RCC 7860 (cell line): ENCODE data around the gene CST3.
"Not testable (repeated sequence)": the region's sequence is repeated elsewhere in the genome, so short reads cannot be mapped to it uniquely, and the experiment has no call there.

Source experiments
- DNase-seq: peaks from one replicate; pipeline ENCODE4 v3.0.0-alpha.2; 2015; ENCODE audit warnings: low spot score
- FAIRE-seq: peaks from 2 replicates; lab custom pipeline; 2012; peaks lifted over from hg19 to GRCh38; lab: Jason Lieb, UNC

The CST3 gene

DNA sequence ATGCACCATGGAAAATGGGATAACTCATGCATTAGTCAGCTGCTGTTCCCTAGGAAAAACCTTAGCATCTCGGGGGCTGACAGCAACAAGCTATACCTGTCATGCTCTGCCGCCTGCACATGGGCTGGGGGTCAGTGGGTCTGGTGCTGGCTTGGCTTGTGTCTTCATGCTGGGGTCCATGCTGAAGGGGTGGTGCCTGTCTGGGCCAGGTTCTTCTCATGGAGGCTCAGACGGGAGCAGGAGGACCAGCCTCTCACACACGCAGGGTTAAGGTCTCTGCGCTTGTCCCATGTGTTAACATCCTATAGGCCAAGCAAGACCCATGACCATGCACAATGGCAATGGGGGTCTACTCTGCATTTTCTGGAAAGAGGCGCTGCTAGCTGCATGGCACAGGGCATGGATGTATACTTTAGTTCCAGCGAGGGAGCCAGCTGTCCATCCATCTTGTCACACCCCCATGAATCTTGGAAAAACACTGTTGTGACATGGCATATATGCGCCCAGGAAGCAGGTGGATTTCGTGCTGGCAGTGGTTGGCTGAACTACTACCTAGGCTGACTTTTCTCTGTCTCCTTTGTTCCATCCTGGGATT, 24.6 kb upstream of the CST3 start:
- no peak for FAIRE-seq
- DNase-seq, result no peak

DNA sequence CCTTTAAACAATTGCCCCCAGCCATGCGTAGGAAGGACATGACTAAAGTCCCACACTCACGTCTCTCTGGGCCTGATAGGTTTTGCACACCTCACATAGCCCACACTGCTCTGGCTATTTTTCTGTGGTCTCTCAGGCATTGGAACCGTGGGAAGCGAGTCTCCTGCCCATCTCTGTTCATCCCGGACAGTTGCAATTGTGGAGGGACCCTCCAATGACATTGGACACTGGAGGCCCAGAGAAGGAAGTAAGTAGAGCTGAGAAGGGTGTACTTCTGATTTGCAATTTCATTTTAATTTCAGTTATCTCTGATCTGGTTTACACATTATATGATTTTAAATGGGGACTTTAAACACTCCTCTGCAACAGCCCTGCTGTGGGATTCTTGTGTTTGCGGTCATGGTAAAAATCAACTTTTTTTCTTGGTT, 23.3 kb upstream of the CST3 start:
- FAIRE-seq (no peak), DNase-seq (no peak)

DNA sequence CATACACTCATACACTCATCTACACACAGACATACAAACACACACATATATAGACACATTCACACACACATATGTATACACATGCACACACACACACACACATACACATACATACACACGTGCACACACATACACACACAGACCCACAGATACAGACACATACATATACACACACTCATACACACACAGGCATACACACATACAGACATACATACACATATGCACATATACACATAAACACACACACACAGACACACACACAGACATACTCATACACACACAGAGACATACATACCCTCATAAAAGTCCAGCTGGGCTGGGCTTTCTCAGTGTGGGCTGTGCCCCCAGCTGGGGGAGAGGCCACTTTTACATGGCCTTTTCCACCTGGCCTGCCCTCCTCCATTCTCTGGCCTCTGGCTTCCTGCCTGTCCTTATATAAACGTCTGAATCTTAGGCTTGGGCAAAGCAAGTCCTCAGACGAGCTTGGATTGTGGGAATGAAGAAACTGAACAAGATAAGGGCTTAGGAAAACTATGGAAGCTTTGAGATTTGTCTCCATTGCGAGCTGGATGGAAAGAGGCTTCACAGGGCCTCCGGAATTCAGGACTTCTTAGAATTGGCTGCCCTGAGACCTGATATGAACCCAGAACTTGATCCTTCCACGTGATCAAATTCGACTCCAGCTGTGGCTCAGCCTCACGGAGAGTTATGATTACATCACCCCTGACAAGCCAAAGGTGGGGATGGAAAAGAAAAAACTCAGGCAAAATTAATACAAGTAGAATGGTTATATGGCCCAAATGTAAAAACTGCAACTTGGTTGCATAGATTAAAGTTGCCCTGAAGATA, 22.5 kb upstream of the CST3 start:
- FAIRE-seq (no peak), DNase-seq (no peak)

DNA sequence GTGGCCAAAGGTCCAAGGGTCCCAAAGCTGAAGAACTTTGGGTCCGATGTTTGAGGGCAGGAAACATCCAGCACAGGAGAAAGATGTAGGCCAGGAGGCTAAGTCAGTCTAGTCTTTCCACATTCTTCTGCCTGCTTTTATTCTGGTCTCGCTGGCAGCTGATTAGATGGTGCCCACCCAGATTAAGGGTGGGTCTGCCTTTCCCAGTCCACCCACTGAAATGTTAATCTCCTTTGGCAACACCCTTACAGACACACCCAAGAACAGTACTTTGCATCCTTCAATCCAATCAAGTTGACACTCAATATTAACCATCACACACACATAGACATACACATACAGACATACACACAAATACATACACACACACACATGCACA, 21.8 kb upstream of the CST3 start:
- not testable (repeated sequence) for FAIRE-seq, DNase-seq

DNA sequence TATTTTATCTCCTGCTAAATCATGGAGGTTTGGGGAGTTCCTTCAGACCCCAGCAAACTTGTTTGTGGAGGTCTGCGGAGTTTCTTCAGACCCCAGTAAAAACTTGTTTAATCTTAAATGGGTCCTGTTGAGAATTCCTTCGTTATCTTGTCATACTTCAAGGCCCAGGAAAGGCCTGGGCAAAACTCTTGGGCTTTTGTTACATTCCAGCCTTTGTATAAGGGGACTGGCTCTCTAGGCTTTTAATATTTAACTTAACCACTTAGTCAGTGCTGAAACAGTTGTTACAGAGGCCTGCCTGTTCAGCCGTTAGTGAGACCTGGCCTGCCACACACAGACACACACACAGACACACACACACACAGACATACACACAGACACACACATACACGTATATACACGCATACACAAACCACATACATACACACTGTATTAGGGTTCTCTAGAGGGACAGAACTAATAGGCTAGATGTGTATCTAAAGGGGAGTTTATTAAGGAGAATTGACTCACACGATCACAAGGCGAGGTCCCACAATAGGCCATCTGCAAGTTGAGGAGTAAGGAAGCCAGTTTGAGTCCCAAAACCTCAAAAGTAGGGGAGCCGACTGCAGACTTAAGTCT, 21.3 kb upstream of the CST3 start:
- FAIRE-seq (peak; percentile 87), DNase-seq (peak; percentile 80)

DNA sequence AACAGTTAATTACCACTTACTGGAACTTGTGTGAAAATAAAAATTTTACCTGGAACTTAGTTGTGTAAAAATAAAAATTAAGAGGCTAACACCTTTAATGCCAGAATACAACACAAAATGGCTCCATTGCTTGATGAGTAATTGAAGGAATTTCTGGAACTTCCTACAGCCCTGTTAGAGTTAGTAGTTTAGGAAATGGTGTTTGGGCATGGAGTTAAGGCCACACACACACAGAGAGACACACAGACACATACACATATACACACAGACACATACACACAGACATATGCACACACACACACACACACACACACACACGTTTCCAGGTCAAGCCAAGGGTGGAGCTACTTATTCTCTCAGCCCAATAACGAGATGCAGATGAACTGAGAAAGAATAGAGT, 20.6 kb upstream of the CST3 start:
- FAIRE-seq (no peak), DNase-seq (no peak)

DNA sequence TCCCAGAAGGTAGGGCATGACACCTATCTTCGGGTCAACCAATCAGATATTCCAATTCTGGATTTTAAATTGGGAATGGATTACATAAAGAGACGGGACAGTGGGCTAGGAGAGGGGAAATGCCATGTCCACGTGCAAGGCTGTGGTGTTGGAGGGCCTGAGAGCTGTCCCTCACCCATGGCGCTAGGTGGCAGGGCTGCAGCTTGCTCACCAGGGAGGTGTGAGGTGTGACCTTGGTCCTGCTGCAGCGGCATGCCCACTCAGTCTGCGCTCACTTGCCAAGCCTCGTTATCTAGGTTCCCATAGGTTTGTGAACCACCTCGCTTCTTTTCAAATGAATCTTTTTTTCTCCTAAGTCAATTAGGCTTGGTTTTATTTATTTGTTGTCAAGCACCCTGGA, 19.4 kb upstream of the CST3 start:
- FAIRE-seq (no peak), DNase-seq (no peak)

DNA sequence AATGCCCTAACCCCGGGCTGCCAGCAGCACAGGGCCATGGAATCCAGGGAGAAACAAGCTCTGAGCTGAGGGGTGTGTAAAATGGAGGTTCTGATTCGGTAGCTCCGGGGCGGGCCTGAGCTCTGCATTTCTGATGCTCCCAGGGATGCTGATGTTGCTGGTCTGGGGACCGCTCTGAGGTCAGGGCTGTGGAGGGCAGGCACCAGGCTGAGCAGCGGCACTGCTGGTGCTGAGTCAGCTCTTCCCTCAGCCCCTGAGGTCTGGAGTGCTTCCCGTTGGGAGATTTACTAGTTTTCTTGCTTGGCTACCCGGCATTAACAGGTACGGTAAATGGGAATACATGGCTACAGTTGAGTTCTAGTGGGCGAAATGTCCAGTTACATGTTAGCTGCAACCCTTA, 18.6 kb upstream of the CST3 start:
- FAIRE-seq (no peak), DNase-seq (no peak)

DNA sequence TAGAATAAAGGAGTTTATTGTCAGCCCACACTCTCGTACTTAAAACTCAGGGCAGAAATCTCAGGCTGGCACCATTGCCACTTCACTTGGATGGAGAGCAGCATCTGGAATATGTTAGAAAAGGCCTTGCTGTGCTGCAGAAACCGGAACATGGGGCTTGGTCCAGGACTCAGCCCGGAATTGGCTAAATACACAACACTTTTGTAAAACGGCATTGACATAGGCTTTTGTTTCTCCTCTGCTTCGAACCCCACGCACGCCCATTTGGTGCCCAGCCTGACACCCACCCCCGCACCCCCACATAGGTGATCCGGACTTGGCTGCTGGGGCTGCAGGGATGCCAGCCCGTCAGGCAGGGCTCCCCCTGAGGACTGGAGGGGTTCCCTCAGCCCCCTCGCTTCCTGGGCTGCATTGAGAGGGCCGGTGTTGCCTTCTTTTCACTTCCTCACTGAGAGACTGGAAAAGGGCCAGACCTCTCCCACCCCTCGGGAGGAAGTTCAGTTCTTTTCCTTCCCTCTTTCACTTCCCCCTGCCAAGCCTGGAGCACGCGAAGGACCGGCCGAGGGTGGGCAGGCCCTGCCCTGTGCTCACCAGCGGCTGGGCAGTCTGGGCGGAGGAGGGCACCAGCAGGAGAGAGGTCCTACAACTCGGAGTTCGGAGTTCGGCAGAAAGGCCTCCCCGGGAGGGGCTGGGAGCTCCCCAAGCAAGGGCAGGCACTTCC, 17.9 kb upstream of the CST3 start:
- no peak for FAIRE-seq
- DNase-seq, result no peak

DNA sequence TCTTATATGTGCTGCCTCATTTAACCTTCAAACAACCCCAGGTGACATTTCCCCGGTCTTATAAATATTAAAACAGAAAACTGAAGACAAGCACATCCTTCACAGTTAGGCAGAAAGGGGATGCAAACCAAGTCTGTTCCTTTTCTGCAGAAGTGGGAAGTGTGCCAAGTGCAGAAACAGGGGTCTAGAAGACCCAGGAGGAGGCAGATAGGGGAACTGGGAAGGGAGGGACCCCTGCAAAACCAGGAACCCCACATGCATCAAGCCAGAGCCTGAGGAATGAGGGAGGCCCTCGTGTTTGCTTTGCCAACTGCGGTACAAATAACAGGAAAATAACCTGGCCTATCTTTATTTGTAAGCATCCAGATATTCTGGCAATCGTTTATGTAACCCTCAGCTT, 17.0 kb upstream of the CST3 start:
- no peak for FAIRE-seq
- DNase-seq, result no peak

DNA sequence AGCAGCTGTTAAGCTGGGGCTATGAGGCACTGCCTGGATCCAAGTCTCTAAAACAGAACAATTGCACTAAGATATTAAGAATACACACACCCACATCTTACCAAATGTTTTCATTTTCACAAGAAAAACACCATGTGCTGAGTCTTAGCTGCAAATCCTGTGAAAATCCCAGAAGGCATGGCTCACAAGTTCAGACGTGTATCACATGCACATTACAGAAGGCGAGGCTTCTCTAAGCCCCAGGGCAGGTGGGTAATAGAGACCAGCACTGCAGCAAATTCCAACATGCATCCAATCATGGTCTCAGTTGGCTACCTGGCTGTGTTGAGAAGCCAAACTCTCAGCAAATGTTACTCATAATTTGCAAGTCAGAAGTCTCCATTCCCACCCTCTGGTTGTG, 16.2 kb upstream of the CST3 start:
- no peak for FAIRE-seq

DNA sequence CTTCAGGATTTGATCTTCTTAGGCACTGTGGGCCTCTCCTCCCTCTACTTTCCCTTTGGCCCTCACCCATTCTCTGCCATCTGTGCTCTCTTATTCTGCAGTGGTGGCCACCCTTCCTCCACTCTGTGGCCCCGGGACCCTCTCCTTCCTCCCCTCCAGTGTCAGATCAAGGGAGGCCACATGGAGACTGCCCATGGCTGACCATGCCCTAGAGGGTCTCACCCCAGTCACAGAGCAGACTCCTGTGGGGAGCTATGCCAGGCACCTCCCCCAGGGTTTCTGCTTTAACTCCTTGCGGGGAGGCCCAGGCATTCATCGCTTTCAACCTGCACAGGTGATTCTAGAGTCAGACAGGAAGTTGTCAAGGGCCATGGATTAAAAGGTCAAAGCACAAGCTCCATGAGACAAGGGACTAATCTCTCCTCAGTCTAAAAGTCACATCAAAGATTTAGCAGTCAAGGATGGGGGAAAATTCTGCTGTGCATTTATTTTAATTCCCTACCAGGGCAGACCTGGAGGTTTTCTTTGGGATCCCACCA, 15.7 kb upstream of the CST3 start:
- no peak for DNase-seq
- FAIRE-seq, result no peak

More for the DNA sequence above, 16.2 kb upstream of the CST3 start:
- DNase-seq, result no peak

DNA sequence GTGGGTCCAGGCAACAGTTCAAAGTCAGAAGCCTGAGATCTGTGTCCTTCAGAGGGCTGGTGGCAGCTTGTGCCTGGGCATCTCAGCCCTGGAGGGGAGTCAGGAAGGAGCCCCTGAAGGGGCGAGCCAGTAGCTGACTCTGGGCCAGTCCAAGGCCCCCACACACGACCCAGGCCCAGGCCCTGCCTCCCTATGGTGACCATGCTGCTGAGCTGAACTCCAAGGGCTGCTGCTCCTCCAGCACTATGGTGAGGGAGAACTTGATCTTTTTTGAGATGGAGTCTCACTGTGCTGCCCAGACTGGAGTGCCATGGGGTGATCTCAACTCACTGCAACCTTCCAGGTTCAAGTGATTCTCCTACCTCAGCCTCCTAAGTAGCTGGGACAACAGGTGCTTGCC, 15.2 kb upstream of the CST3 start:
- no peak for FAIRE-seq

DNA sequence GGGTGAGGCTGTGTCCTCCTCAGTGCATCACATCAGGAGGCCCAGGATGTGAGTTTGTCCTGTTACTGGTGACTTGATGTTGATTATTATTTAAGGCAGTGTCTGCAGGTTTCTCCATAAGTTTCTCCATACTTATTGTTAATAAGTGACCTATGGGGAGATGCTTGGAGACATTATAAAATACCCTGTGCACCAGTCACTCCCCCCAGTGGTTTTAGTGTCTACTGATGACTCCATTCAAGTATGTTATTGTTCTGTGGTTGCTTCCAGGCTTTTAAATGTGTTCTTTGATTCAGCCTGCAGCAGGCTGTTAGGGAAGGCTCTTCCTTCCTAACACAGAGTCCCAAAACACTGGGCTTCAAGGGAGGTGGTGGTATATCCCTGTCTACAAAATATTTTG, 14.6 kb upstream of the CST3 start:
- FAIRE-seq, result no peak
- peak; percentile 51 for DNase-seq

More for the DNA sequence above, 15.2 kb upstream of the CST3 start:
- no peak for DNase-seq

DNA sequence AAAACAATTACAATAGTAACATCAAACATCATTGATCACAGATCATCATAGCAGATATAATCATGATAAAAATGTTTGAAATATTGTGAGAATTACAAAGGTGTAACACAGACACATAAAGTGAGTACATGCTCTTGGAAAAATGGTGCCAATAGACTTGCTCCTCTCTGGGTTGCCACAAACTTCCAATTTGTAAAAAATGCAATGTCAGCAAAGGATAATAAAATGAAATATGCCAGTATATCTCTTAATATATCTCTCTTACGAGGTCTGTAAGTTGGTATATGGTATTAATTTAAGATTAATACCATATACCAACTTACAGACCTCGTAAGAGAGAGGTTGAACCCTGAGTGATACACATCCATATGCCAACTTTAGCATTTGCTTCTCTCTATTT, 13.4 kb upstream of the CST3 start:
- DNase-seq, result no peak
- FAIRE-seq, result no peak

DNA sequence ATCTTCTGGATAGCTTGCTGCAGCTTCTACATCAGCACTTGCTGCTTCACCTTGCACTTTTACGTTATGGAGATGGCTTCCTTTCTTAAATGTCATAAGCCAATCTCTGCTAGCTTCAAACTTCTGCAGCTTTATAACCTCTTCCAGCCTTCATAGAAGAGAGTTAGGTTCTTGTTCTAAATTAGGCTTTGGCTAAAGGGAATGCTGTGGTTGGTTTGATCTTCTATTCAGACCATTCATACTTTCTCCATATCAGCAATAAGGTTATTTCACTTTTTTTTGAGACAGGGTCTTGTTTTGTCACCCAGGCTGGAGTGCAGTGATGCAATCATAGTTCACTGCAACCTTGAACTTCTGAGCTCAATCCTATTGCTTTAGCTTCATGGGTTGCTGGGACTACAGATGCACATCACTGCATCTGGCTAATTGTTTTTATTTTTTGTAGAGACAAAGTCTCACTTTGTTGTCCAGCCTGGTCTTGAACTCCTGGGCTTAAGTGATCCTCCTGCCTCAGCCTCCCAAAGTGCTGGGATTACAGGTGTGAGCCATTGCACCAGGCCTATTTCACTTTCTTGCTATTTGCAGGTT, 12.2 kb upstream of the CST3 start:
- DNase-seq (no peak), FAIRE-seq (no peak)

DNA sequence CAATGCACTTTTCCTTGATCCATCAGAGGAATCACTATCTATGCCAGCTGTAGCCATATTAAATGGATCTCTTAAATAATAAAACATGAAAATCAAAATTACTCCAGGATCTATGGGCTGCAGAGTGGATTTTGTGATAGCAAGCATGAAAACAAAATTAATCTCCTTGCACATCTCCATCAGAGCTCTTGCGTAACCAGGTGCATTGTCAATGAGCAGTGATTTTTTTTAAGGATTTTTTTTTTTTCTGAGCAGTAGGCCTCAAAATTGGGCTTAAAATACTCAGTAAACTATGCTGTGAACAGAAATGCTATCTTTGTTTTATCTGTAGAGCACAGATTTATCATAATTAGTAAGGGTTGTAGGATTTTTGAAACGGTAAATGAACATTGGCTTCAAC, 11.5 kb upstream of the CST3 start:
- DNase-seq (no peak), FAIRE-seq (no peak)

DNA sequence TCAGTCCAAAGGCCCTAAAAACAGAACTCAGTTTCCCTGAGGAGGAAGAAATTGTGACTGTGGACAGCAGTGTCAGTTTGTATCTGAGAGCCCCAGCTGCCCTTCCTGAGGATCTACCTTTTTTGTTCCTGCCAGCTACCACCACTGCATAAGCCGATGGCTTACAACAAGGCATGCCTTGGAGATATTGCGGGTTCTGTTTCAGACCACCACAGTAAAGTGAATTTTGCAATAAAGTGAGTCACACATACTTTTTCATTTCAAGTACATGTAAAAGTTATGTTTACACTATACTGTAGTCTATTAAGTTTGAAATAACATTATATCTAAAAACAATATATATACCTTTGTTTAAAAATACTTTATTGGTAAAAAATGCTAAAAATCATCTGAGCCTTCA, 9.6 kb upstream of the CST3 start:
- FAIRE-seq (no peak), DNase-seq (no peak)

DNA sequence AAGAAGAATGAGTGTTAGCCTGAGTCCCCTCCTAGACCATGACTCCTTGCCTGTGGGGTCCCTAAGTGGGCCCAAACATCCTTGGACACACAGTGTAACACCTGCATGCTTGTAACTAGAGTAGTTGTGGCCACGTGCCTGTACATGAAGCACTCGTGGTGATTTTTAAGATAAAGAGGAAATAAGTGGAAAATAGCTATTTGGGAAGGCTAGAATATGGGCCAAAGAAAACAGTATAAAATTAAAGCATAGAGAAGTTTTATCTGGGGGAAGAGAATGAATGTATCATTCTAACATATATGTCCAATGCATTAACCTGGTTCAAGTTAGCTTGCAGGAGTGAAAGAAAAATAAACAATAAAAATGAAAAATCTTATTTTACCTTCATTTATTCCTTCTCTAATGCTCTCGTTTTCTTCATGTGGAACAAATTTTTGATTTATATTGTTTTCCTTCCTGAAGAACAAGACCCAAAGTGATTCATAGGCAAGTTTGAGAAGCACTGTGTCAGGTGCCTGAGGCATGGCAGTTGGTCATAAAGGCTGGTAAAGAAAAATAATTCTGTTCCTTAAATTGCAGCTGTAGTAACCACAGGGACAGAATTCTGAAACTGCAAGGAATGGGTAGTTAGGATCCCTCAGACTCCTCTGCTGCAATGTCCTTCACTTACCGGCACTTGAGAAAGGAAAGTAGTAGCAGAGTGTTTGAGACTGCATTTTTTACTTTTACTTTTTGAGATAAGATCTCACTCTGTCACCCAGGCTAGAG, 8.5 kb upstream of the CST3 start:
- FAIRE-seq (no peak), DNase-seq (no peak)

DNA sequence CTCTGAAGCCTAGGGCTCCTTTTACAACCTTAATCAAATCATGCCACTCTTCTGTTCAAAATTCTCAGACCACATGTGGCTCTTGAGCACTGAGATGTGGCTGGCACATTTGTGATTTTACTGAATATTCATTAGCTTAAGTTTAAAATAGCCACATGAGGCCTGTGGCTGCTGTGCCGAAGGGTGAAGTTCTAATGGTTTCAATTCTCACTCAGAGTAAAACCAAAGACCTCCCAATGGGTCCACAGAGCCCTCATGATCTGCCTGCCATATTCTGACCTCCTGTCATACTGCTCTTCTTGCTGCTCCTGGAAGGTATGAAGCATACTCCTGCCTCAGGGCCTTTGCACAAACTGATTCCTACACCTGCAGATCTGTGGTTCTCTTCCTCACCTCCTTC, 7.8 kb upstream of the CST3 start:
- FAIRE-seq, result no peak

More for the DNA sequence above, 7.8 kb upstream of the CST3 start:
- no peak for DNase-seq
